DND-41 (cell line): Measurements from ENCODE around the gene FSTL1.

ENCODE experiments used
- ATAC-seq: fragments of 200-7000 bp; cut with Tn5 transposase; 3 replicates; pipeline ENCODE4 v1.9.1; 2021; ENCODE audit warnings: low read depth; ENCODE audit not compliant: insufficient read depth
- DNase-seq: peaks from one replicate; pipeline ENCODE4 v3.0.0-alpha.2; 2020
- H2AFZ ChIP-seq: 2 replicates; pipeline ENCODE4 v1.6.0; 2012; ENCODE audit warnings: low read depth, low read length
- H3K27ac ChIP-seq: 2 replicates; pipeline ENCODE4 v1.5.1; 2012; ENCODE audit warnings: low read length, inconsistent platforms
- H3K27me3 ChIP-seq: fragments of 200-600 bp; sonication (generic); 2 replicates; pipeline ENCODE4 v1.6.0; 2012; ENCODE audit warnings: low read length, mild to moderate bottlenecking, inconsistent platforms; ENCODE audit not compliant: insufficient read depth, poor library complexity
- H3K36me3 ChIP-seq: 2 replicates; pipeline ENCODE4 v1.5.1; 2012; ENCODE audit warnings: low read length, inconsistent platforms; ENCODE audit not compliant: insufficient read depth
- H3K4me1 ChIP-seq: 2 replicates; pipeline ENCODE4 v1.5.1; 2012; ENCODE audit warnings: mild to moderate bottlenecking, low read length; ENCODE audit not compliant: insufficient read depth
- H3K4me2 ChIP-seq: 2 replicates; pipeline ENCODE4 v1.6.0; 2012; ENCODE audit warnings: mild to moderate bottlenecking, moderate library complexity, low read length, inconsistent platforms; ENCODE audit not compliant: insufficient read depth
- H3K4me3 ChIP-seq, 2 experiments: fragments of 200-600 bp in 1 of 2; shearing (Covaris generic) in 1 of 2; 2 replicates each; pipeline ENCODE4 v1.5.1; 2012 to 2016; ENCODE audit warnings: inconsistent platforms in 2 of 2, low read length in 2 of 2, mild to moderate bottlenecking in 2 of 2, low read depth in 1 of 2, moderate library complexity in 1 of 2
- H3K79me2 ChIP-seq: 2 replicates; pipeline ENCODE4 v1.6.0; 2012; ENCODE audit warnings: low read length, inconsistent platforms; ENCODE audit not compliant: insufficient read depth
- H3K9ac ChIP-seq: 2 replicates; pipeline ENCODE4 v1.6.0; 2012; ENCODE audit warnings: low read depth, mild to moderate bottlenecking, inconsistent platforms, low read length, moderate library complexity
- H3K9me3 ChIP-seq: 2 replicates; pipeline ENCODE4 v1.5.1; 2012; ENCODE audit warnings: low read length, moderate library complexity, mild to moderate bottlenecking, inconsistent platforms; ENCODE audit not compliant: insufficient read depth, severe bottlenecking
- H4K20me1 ChIP-seq: 2 replicates; pipeline ENCODE4 v1.6.0; 2012; ENCODE audit warnings: low read length; ENCODE audit not compliant: insufficient read depth
- CTCF ChIP-seq: IDR thresholded peaks from 2 replicates; pipeline ENCODE4 v1.5.1; 2012; ENCODE audit warnings: borderline replicate concordance, low read length, moderate library complexity, mild to moderate bottlenecking; ENCODE audit not compliant: poor library complexity, severe bottlenecking; ENCODE audit errors: extremely low read depth
- EZH2 ChIP-seq: IDR thresholded peaks from 3 replicates; pipeline ENCODE4 v1.6.1; 2012; ENCODE audit warnings: borderline replicate concordance, low read depth, mild to moderate bottlenecking, moderate library complexity, low read length, inconsistent platforms; ENCODE audit not compliant: severe bottlenecking

Gene FSTL1

GRCh38 chr3:120450600-120451271 is at the start of gene FSTL1:
FSTL1 (minus strand) TSS chr3:120450992; CDS start chr3:120450746, 246 bp downstream.
- ATAC-seq, result peak; percentile 56; the same call in 2 of the 3 replicates
- H4K20me1 ChIP-seq, result no peaks in the 10 kb centered on the region
- no peaks in the 10 kb centered on the region for H3K9me3 ChIP-seq
- DNase-seq, result no peak
- H3K9ac ChIP-seq, result peak within 1 kb of the TSS; percentile 37; the same call in 1 of the 2 replicates
- H3K27ac ChIP-seq, result no peak within 1 kb of the TSS
- TF ChIP-seq CTCF (no peak), EZH2 (no peak)
- peaks cover 33% of the 10 kb centered on the region for H3K27me3 ChIP-seq
- H3K4me2 ChIP-seq, result peak within 1 kb of the TSS; percentile 61
- no peaks in the 10 kb centered on the region for H3K36me3 ChIP-seq
- H2AFZ ChIP-seq, result peak within 1 kb of the TSS; percentile 49; the same call in 1 of the 2 replicates
- H3K79me2 ChIP-seq, result no peaks in the 10 kb centered on the region
- peak within 1 kb of the TSS; percentile 0 to 49; a peak in 3 of 4 replicates for H3K4me3 ChIP-seq
- peaks cover 8% of the 10 kb centered on the region; the same call in 1 of the 2 replicates for H3K4me1 ChIP-seq

- TF ChIP-seq EZH2, result no peak
- no peak for TF ChIP-seq CTCF
- Histone ChIP-seq H3K9ac (no peak overlapping the region), H3K4me3 (no peak overlapping the region), H3K4me2 (no peak overlapping the region), H3K79me2 (no peaks in the 10 kb centered on the region), H3K9me3 (peaks cover 2% of the 10 kb centered on the region), H2AFZ (no peak overlapping the region), H3K27me3 (no peaks in the 10 kb centered on the region), H4K20me1 (no peaks in the 10 kb centered on the region), H3K27ac (no peak overlapping the region), H3K36me3 (no peaks in the 10 kb centered on the region), H3K4me1 (no peaks in the 10 kb centered on the region)
- DNase-seq, result no peak
- ATAC-seq, result no peak
Observed at GRCh38 chr3:120498556-120499346, 48.0 kb upstream of the FSTL1 start.

GRCh38 chr3:120497818-120498217 is 47.0 kb upstream of the FSTL1 start:
- H4K20me1 ChIP-seq, result no peaks in the 10 kb centered on the region
- H3K9ac ChIP-seq, result no peak overlapping the region
- H3K79me2 ChIP-seq, result no peaks in the 10 kb centered on the region
- no peaks in the 10 kb centered on the region for H3K27me3 ChIP-seq
- H2AFZ ChIP-seq, result no peak overlapping the region
- no peak overlapping the region for H3K27ac ChIP-seq
- no peaks in the 10 kb centered on the region for H3K4me1 ChIP-seq
- ATAC-seq (no peak), DNase-seq (no peak)
- peaks cover 2% of the 10 kb centered on the region for H3K9me3 ChIP-seq
- H3K36me3 ChIP-seq, result no peaks in the 10 kb centered on the region
- no peak for TF ChIP-seq EZH2
- no peak for TF ChIP-seq CTCF
- H3K4me2 ChIP-seq, result no peak overlapping the region
- no peak overlapping the region for H3K4me3 ChIP-seq
